HG03558 (cell line): ENCODE measurements around the gene VGLL4.

Source experiments
- ATAC-seq: cut with Tn5 transposase; IDR thresholded peaks from one replicate; pipeline ENCODE4 v1.9.1; 2021; ENCODE audit warnings: moderate number of reproducible peaks; ENCODE audit not compliant: unreplicated experiment; ENCODE audit errors: extremely low read depth

The VGLL4 gene

GRCh38 chr3:11567516-11568467, 75.9 kb downstream of the VGLL4 start:
- no peak for ATAC-seq

GRCh38 chr3:11566916-11567315, 76.8 kb downstream of the VGLL4 start:
- no peak for ATAC-seq

- no peak for ATAC-seq
Measured at GRCh38 chr3:11566478-11566877, 77.2 kb downstream of the VGLL4 start.

- no peak for ATAC-seq
Measured at GRCh38 chr3:11565932-11566331, 77.8 kb downstream of the VGLL4 start.

- ATAC-seq: no peak
Measured at GRCh38 chr3:11565492-11565891, 78.2 kb downstream of the VGLL4 start.

- ATAC-seq: no peak
Measured at GRCh38 chr3:11565072-11565471, 78.6 kb downstream of the VGLL4 start.

- ATAC-seq: no peak
Measured at GRCh38 chr3:11564577-11565001, 79.1 kb downstream of the VGLL4 start.

GRCh38 chr3:11563865-11564185, 79.9 kb downstream of the VGLL4 start:
- no peak for ATAC-seq

GRCh38 chr3:11563159-11563864, 80.4 kb downstream of the VGLL4 start:
- ATAC-seq: no peak

- ATAC-seq: no peak
Measured at GRCh38 chr3:11562277-11562881, 81.3 kb downstream of the VGLL4 start.

GRCh38 chr3:11560746-11561145, 83.0 kb downstream of the VGLL4 start:
- no peak for ATAC-seq

GRCh38 chr3:11559816-11560633, 83.7 kb downstream of the VGLL4 start:
- no peak for ATAC-seq

- ATAC-seq: no peak
Measured at GRCh38 chr3:11558918-11559815, 84.5 kb downstream of the VGLL4 start.

GRCh38 chr3:11558411-11558903, 85.3 kb downstream of the VGLL4 start:
- ATAC-seq: no peak

- no peak for ATAC-seq
Measured at GRCh38 chr3:11558002-11558401, 85.7 kb downstream of the VGLL4 start.

GRCh38 chr3:11556851-11557644, 86.7 kb downstream of the VGLL4 start:
- no peak for ATAC-seq

GRCh38 chr3:11555881-11556633, 87.7 kb downstream of the VGLL4 start:
- ATAC-seq: no peak
